Loucy (cell line): ENCODE measurements around the gene SAA4.

ENCODE experiments used
- CTCF ChIP-seq: fragments of 200-600 bp; sonication (generic); conservative IDR thresholded peaks from 2 replicates; pipeline ENCODE4 v1.5.1; 2014; ENCODE audit warnings: mild to moderate bottlenecking, antibody characterized with exemption, low read length
- EZH2phosphoT487 ChIP-seq: fragments of 200-600 bp; IDR thresholded peaks from 2 replicates; pipeline ENCODE4 v1.6.1; 2018; ENCODE audit warnings: antibody characterized with exemption, mild to moderate bottlenecking, moderate library complexity, borderline replicate concordance

GRCh38 chr11:18245396-18245795, 8.8 kb upstream of the SAA4 start:
- no peak for TF ChIP-seq CTCF
- no peak for TF ChIP-seq EZH2phosphoT487
